Measurements from ENCODE around the gene BCAN.

GRCh38 chr1:156632355-156632754, 9.6 kb upstream of the BCAN start:
- TF ChIP-seq POLR2AphosphoS5 (IDR thresholded peaks at IDR 0.05; ENCODE audit: low read depth, low read length), result no peak
- TF ChIP-seq, protein P1, sequence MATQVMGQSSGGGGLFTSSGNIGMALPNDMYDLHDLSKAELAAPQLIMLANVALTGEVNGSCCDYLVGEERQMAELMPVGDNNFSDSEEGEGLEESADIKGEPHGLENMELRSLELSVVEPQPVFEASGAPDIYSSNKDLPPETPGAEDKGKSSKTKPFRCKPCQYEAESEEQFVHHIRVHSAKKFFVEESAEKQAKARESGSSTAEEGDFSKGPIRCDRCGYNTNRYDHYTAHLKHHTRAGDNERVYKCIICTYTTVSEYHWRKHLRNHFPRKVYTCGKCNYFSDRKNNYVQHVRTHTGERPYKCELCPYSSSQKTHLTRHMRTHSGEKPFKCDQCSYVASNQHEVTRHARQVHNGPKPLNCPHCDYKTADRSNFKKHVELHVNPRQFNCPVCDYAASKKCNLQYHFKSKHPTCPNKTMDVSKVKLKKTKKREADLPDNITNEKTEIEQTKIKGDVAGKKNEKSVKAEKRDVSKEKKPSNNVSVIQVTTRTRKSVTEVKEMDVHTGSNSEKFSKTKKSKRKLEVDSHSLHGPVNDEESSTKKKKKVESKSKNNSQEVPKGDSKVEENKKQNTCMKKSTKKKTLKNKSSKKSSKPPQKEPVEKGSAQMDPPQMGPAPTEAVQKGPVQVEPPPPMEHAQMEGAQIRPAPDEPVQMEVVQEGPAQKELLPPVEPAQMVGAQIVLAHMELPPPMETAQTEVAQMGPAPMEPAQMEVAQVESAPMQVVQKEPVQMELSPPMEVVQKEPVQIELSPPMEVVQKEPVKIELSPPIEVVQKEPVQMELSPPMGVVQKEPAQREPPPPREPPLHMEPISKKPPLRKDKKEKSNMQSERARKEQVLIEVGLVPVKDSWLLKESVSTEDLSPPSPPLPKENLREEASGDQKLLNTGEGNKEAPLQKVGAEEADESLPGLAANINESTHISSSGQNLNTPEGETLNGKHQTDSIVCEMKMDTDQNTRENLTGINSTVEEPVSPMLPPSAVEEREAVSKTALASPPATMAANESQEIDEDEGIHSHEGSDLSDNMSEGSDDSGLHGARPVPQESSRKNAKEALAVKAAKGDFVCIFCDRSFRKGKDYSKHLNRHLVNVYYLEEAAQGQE (IDR thresholded peaks at IDR 0.05; ENCODE audit: insufficient read depth in 1 of 2, low read depth in 2 of 2, low read length in 2 of 2), result no peak
- TF ChIP-seq TAF1 (IDR thresholded peaks at IDR 0.05; ENCODE audit: borderline replicate concordance, insufficient read depth, low read length), result no peak
- no peak for TF ChIP-seq SIN3A (IDR thresholded peaks at IDR 0.05; ENCODE audit: borderline replicate concordance, insufficient read depth, low read length)
- no peak for TF ChIP-seq FOXP2 (optimal IDR thresholded peaks at IDR 0.05; ENCODE audit: borderline replicate concordance, extremely low read depth, extremely low read length, insufficient read depth)
